Measurements from ENCODE around the gene ARMC9.

ARMC9 gene

DNA sequence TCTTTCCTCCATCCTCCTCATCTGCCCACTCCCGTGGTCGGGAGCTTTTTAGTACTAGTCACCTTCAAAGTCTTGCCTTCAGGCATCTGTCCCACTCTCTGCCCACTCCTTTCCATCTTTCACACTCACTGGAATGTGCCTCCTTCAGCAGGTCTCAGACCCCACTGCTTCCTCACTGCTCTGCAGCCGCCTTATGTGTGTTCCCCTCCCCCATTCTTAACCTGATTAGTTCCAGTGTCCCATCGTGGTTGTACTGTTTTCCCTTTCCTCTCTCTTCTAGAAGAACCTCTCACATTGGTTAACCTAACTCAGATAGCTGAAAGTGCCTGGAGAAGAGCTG is 3.0 kb downstream of the ARMC9 start:
- no peak for DNase-seq (ENCODE audit: low spot score)

DNA sequence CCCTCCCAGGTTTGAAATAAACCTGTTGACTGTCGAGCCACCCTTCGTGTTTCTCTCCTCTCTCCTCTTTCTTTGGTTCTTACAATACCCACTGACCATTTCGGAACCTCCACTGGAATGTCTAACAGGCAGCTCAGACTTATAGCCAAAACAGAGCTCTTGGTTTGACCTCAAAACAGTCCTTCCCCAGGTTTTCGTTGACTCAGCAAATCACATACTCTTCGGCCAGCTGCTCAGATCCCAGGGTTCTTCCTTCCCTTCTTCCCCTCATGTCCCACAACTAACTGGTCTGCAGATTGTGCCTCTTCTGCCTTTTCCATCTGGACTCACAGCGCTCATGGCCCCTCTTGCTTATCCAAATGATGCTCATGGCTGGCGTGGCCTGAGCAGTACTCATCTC is 4.7 kb downstream of the ARMC9 start:
- no peak for DNase-seq (ENCODE audit: low spot score)

DNA sequence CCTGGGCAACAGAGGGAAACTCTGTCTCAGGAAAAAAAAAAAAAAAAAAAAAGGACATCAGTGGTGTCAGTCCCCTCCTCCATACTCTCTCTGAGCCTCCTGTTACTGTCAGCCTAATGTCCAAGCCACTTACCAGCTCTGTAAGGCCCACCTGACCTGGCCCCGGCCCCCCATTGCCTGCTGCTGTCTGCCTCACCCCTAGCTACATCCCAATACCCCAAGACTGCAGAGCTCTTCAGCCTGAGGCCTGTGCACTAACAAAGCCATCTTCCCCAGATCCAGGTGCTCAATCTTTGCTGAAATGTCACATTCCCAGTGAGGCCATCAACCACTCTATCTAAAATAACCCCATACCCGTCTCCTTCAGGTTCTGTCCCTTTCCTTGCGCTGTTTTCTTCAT is 5.7 kb downstream of the ARMC9 start:
- no peak for DNase-seq (ENCODE audit: low spot score)

DNA sequence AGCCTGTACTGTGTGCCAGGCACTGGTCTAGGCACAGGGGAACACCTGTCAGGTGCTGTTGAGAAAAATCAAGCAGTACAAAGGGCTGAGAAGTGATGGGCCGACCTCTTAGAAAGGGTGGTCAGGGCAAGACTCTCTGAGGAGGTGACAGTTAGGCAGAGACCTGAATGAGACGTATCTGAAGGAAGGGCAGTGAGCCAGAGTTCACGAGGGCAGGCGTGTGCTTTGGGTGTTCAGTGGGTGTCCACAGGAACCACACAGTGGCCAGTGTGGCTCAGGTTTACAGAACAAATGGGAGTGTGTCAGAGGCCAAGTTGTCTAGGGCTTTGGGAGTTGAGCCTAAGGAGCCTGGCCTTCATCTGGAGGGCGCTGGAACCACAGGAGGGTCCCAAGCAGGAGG is 6.2 kb downstream of the ARMC9 start:
- no peak for DNase-seq (ENCODE audit: low spot score)

DNA sequence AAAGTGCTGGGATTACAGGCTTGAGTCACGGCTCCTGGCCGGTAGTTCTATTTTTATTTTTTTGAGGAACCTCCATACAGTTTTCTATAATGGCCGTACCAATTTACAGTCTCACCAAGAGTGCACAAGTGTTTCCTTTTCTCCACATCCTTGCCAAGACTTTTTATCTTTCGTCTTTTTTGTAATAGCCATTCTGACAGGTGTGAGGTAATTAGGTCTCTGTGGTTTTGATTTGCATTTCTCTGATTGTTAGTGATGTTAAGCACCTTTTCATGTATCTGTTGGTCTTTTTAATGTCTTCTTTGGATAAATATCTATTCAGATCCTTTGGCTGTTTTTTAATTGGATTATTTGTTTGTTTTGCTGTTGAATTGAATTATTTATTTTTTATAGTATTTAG is 9.3 kb downstream of the ARMC9 start:
- DNase-seq (ENCODE audit: low spot score): no peak

DNA sequence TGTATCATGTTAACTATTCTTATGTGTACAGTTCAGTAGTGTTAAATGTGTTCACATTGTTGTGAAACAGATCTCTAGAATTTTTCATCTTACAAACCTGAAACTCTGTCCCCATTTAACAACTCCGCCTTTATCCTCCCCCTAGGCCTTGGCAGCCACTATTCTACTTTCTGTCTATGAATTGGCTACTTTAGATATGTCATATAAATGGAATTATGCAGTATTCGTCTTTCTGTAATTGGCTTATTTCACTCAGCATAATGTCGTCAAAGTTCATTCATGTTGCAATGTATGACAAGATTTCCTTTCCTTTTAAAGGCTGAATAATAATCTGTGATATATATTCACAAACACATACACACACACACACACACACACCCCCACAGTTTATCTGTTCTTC is 12.4 kb downstream of the ARMC9 start:
- no peak for DNase-seq (ENCODE audit: low spot score)

DNA sequence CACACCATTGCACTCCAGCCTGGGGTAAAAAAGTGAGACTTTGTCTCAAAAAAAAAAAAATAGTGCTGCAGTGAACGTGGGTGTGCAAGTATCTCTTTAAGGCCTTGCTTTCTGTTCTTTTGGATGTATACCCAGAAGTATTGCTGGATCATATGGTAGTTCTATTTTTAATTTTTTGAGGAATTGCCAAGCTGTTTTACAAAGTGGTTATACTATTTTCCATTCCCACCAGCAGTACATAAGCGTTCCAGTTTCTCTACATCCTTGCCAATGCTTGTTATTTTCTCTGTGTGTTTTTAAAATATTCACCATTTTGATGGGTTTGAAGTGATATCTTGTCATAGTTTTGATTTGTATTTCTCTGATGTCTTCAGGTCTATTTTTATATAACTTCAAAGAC is 13.1 kb downstream of the ARMC9 start:
- DNase-seq (ENCODE audit: low spot score): no peak

DNA sequence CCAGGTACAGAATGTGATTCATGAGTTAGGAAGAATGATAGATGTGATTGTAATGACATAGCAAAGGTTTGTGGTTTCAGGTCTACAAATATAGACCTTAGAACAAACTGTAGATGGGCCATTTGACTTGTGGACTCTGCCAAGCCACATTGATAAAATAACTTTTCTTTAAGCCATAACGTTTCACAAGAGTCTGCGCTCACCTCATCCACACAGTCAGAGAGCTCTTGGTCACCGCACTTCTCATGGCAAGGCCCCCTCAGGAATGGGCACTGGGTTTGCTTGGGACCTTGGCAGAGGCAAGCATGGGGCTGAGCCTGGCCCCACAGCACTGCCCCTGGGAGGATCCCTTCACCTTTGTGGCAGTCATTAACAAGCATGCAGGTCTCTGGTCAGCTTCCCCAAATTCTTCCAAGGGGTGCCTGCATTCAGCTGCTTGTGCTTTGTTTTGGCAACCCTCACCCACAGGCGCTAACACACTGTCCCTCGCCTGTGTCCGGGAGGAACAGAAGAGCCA is 14.0 kb downstream of the ARMC9 start:
- peak; percentile 50 for DNase-seq (ENCODE audit: low spot score)

DNA sequence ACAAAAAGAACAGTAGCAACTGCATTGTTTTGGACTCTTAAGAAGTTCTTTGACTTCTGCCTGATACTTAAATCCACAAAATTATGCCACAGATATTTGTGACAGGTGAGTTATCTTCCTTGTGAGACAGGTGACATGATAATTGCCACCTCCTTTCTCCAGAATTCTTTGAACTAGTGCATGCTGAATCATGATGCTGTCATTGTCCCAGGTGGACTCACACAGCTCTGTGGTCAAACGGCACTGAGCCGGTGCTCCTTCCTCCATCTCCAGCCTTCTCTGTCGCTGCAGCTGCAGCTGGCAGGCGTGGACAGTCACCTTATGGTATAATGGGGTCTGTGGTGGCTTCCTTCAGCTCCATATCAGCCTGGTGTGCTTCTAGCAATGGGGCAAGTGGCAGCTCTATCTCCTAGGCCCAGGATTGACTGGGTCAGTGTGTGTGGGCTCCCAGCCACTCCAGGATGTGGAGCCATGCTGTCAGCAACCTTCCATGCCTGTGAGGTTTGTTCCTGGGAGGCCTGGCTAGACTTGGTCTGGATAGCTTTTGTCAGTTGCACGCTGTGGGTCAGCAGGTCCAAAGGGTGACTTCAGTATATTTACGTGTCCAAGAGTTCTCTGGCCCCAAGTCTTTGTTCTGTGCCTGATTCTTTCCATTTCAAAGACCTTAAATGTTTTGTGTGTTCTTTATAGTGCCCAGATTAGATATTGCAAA is 15.7 kb downstream of the ARMC9 start:
- DNase-seq (ENCODE audit: low spot score): no peak

DNA sequence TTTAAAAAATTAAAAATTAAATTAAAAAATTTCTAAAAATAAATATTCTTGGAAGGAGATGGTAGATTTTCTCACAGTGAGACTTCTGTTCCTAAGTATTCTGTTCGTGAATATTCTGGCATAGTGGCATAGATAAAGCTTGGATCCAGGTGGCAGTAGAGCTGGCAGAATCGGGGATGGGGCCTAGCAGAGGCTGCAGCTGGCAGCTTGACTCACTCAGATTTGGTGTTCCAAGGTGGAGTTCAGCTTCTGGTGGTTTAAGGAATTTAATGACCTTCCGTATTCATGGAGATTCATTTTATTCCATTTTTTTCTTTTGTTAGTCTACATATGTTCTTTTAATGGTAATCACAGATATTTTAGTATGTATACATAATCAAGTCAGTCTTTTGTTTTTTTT is 19.9 kb downstream of the ARMC9 start:
- no peak for DNase-seq (ENCODE audit: low spot score)

DNA sequence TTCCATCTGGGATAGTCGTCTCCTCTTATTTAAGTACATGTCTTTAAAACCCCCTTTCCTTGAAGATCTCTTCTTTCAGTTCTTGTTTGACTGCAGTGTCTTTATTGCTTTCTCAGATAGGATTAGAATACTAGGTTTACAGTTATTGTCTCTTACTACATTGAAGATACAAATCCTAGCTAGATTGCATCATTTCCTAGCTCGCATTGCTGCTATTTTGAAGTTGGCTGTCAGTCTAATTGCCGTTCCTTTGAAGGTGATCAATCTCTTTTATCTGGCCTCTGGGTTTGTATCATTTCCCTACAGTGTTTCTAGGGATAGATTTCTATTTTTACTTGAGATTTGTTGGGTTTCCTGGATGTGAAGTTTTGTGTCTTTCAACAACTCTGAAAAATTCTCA is 20.9 kb downstream of the ARMC9 start:
- no peak for DNase-seq (ENCODE audit: low spot score)

DNA sequence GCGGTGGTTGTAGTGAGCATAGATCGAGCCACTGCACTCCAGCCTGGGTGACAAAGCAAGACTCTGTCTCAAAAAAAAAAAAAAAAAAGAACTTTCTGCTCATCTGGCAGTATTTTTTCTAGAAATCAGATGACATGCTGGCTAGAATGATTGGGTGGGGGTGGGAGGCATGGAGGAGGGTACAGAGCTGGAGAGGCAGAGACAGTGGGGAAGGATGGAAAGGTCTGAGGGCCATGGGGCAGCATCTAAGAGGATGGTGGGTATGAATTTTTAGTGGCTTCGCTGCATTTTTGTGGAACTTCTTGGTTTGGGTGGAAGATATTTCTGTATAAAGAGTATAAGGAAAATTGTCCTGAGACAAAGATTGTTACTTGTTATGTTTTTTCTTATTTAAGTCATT is 23.3 kb downstream of the ARMC9 start:
- DNase-seq (ENCODE audit: low spot score): peak; percentile 22

DNA sequence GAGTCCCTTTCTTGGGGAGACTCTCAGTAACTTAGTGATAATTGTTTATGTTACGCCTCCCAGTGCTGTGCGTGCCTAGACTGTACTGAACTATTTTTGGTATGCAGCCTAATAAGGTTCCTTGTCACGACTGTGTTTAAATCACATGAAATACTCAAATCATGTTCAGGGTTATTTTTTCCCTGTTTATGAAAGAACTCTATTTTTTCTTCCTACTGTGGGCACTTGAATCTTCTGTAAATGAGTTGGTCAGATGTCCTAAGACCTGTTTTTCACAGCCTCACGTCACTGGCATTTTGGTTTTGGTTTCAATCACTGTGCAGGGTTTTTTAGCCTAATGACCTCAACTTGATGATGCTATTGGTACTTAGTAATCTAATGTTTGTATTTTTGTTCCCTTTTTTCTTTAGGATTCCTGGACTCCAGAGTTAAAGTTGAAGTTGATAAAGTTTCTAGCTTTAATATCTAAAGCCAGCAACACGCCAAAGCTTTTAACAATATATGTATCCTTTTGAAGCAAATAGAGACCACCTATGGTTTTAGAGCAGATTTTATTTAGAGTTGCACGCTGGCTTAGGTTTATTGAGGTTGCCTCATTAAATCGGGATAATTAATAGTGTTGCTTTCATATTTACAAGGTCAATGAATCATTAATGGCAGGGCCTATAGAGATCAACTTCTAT is 24.0 kb downstream of the ARMC9 start:
- DNase-seq (ENCODE audit: low spot score): peak; percentile 68

DNA sequence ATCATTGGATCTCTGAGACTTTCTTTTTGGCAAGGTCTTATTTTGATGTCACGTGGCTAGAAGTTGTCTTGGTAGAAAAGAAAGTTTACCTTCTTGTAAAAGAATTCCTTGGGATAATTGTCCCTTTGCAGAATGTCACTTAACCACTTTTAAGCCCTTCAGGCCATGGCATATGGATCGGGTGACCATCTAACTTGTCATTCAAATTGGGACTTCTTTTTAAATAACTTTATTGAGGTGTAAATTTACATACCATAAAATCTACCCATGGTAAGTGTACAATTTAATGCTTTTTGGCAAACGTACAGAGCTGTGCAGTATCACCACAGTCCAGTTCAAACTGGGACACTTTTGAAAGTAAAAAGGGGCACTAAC is 24.6 kb downstream of the ARMC9 start:
- no peak for DNase-seq (ENCODE audit: low spot score)

DNA sequence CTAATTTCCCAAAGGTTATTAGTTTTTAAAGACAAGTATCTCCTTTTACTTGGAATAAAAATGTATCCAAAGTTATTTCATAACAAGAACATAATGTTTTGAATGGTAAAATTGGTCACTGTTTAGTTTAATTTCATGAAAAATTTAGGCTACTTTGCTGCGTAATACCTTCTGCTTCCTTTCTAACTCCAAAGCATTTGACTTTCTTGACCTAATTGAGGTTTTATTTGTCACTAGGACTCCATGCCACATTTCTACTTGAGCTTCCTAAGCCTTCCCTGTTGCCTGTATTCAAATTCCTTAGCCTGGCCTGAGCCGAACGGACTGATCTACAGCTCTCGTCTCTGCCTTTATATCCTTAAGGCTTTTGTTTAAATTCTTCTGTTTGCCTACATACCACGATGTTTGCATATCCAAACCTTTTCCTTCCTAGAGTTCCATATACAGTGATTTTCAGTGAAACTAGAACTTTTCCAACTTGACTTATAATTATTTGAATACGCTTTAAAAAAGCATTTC is 25.1 kb downstream of the ARMC9 start:
- DNase-seq (ENCODE audit: low spot score): no peak

DNA sequence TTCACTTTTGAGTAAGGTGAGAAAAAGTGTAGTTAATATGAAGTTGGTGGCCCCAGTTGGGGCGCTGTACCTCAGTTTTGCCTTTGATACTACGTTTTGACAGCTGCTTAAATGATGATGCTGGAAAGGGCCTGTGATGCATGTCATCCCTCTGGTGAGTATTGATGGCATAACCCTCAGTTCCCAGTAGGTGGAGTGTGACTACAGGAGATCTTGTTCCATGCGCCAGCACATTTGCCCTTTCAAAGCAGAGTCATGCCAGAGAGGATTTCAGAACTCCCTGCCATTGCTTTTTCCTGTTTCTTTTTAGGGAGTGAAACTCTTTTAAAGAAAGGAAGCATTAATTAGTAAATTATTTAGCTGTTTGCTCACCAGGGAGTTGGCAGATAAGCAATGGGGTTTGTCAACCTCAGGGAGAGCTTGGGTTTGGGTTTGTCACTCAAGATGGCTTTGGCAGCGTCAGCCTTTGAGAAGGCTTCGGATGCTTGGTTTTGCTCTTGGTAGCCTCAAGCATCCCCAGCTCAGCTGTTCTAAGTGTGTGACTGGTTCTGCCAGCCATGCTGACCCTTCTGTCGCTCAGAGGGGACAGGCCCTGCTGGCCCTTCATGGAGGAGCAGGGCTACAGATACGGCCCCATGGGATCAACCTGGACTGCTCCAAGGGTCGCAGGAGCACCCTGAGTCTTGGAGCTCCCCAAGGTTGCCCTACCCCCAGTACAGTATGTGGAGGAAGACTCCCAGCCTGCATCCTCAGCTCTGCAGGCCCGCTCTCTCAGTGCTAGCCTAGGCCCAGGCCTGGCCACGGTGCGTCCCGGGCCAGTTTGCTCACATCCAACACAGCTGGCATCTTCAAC is 29.1 kb downstream of the ARMC9 start:
- DNase-seq (ENCODE audit: low spot score): peak; percentile 84

DNA sequence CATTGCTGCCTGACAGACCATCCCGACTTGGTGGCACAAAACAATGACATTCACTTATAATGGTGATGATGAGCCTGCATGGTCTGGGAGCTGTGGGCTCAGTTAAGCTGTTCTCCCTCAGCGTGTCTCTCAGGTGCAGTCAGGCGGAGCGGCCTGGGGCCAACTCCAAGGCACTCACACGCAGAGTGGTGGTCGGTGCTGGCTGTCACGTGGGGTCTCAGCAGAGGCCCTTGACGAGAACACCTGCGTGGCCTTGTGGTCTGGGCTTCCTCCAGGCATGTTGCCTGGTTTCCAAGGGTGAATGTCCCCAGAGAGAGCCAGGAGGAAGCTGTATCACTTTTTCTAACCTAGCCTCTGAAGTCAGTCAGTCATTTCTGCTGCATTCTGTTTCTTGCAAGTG is 29.8 kb downstream of the ARMC9 start:
- no peak for DNase-seq (ENCODE audit: low spot score)

DNA sequence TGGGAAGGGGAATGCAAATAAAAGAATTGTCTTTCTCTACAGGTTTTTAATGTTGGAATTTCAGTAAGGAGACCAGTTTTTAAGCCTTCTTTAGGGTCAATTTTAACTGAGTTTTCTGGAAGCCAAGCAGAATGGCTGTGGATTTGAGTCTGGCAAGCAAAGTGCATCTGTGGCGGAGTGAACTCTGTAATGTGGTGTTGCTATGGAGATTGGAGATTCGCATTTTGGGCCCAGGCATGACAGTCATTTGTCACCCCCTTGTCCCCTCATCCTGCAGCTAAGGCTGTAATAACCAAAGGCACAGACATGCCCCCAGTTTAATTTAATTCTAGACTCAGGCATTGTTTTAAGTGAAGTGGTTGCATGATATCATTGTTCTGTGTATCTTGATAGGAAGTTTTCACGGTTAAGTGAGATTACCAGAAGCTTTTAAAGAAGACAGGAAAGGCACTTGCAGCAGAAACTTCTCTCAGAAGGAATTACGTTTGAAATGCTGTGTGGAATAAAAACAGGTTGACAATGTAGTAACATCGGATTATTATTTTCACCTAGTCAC is 30.6 kb downstream of the ARMC9 start:
- DNase-seq (ENCODE audit: low spot score): no peak

DNA sequence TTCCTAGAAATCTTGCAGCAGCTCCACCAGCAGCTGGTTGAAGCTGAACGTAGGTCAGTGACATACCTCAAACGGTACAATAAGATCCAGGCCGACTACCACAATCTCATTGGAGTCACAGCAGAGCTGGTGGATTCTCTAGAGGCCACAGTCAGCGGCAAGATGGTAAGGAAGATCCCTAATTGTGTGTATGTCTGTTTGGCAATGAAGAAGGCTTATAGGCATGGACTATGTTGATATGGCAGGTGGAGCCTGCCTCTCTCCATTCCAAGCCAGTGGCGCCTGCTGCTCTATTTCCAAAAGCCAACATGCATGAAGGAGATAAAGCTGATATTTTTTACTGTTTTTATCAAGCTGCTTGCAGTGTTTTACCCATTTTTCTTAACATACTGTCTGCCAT is 36.8 kb downstream of the ARMC9 start:
- DNase-seq (ENCODE audit: low spot score): no peak

DNA sequence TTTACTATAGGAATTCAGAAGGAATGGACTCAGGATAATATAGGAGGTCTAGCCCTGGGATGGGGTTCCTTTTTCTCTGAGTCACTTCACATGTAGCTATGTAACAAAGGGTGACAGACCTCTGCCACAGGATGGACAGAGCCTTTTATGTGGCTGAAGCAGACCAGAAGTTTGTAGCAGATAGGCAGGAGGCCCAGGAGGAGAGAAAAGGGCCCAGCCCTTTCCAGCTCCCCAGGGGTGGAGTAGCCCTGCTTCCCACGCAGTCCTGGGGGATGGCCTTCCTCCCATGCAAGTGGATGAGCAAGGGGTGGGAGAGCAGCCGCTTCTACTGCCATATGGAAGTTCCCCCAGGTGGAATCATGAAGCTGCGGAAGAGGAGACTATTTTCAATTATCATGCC is 40.3 kb downstream of the ARMC9 start:
- DNase-seq (ENCODE audit: low spot score): no peak

DNA sequence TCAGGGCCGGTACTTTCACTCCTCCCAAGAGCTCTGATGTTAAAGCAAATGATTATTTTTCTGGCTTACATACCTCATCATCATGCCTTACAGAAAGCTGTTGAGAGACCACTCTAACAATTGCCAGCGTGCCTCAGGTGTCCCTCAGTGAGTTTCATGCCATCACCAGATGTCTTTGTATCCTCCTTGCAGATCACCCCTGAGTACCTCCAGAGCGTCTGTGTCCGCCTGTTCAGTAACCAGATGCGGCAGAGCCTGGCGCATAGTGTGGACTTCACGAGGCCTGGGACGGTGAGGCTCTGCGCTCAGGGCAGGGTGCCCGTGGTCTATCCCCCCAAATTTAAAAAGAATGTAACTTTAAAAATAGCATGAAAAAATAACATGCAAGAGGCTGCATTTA is 41.3 kb downstream of the ARMC9 start:
- DNase-seq (ENCODE audit: low spot score): no peak

DNA sequence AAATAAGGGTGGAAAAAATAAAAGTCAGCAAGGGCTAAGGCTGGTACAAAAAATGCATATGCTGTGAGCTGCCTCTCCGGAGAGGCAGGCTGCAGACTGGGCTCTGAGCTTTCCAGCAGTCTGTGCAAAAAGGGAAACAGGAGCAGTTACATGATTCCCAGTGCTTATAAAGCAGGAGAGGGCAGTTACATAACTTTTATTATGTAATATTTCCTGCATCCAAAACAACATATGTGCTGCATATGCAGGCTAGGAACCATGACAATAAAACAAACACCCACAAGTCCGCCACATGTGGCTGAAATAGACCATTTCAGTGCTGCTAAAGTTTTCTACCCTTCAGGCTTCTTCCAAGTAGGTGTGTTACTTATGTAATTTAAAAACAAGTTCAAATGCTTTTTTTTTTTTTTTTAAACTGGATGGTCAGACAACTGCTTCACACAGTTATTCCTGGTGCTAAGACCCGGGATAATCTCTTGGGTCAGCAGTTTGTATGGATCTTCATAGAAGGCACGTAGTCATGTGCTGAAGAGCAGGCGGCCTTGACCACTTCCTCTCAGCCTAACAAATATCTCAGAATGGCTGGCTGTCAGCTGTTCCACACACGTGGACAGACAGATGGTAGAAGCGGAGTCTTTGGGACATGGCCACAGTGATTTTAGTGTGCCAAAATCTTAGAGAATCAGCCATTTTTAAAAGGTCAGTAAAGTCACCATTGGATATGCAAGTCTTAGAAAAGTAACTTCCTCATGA is 43.5 kb downstream of the ARMC9 start:
- no peak for DNase-seq (ENCODE audit: low spot score)

Measured in AG08396 (cell line).